ENCODE results near the gene RBMX.

DNA sequence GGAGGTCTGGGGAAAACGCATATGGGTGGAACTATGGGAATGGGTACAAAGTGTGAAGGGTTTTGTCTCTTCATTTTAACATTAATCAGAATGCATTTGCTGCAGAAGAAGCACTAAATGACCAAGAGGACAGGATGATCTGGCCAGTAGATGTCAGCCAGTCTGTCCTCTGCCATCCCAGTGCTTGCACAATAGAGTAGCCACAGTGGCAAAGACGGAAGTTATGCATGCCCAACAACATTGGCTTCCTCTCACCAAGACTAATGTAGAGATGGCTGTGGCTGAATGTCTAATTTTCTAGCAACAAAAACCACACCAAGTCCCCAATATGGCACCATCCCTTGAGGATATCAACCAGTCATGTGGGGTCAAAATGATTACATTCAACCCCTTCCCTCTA lies 54.8 kb downstream of the RBMX start:
- TF ChIP-seq, protein P1, sequence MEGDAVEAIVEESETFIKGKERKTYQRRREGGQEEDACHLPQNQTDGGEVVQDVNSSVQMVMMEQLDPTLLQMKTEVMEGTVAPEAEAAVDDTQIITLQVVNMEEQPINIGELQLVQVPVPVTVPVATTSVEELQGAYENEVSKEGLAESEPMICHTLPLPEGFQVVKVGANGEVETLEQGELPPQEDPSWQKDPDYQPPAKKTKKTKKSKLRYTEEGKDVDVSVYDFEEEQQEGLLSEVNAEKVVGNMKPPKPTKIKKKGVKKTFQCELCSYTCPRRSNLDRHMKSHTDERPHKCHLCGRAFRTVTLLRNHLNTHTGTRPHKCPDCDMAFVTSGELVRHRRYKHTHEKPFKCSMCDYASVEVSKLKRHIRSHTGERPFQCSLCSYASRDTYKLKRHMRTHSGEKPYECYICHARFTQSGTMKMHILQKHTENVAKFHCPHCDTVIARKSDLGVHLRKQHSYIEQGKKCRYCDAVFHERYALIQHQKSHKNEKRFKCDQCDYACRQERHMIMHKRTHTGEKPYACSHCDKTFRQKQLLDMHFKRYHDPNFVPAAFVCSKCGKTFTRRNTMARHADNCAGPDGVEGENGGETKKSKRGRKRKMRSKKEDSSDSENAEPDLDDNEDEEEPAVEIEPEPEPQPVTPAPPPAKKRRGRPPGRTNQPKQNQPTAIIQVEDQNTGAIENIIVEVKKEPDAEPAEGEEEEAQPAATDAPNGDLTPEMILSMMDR (IDR thresholded peaks at IDR 0.05): no peak
- TF ChIP-seq POLR2A (IDR thresholded peaks at IDR 0.05): no peak
